SJCRH30 (cell line): ENCODE measurements around the gene FUT7. TPM values are rescaled to one million over a fixed set of nuclear protein-coding genes. Genes with fewer than 3 reads are reported as not detected.

Source experiments
- DNase-seq, 2 experiments: peaks; one replicate each; pipeline ENCODE4 v3.0.0-alpha.2; 2015 to 2020
- H3K27ac ChIP-seq: fragments of 250-450 bp; sonication (Bioruptor Pico); 2 replicates; pipeline ENCODE4 v1.5.1; 2020; ENCODE audit warnings: mild to moderate bottlenecking, moderate library complexity
- H3K27me3 ChIP-seq: fragments of 250-450 bp; sonication (Bioruptor Pico); 2 replicates; pipeline ENCODE4 v1.5.1; 2020; ENCODE audit warnings: mild to moderate bottlenecking, moderate library complexity
- H3K36me3 ChIP-seq: fragments of 250-450 bp; sonication (Bioruptor Pico); 2 replicates; pipeline ENCODE4 v1.5.1; 2020; ENCODE audit warnings: mild to moderate bottlenecking, moderate library complexity
- H3K4me1 ChIP-seq: fragments of 250-450 bp; sonication (Bioruptor Pico); 2 replicates; pipeline ENCODE4 v1.5.1; 2020; ENCODE audit warnings: mild to moderate bottlenecking, moderate library complexity
- H3K4me3 ChIP-seq: fragments of 250-450 bp; sonication (Bioruptor Pico); 2 replicates; pipeline ENCODE4 v1.5.1; 2020; ENCODE audit warnings: mild to moderate bottlenecking, moderate library complexity
- H3K9me3 ChIP-seq: fragments of 250-450 bp; sonication (Bioruptor Pico); replicated peaks from 2 replicates; pipeline ENCODE4 v1.5.1; 2020; ENCODE audit warnings: mild to moderate bottlenecking, moderate library complexity
- total RNA-seq: library from RNA; depleted of rRNA; stranded (reverse); fragments of >200 nt; shearing (Covaris generic); gene quantifications from 2 replicates; pipeline ENCODE4 v1.2.3, GENCODE V29; 2014; rRNA removed

Gene FUT7
- not detected in 2 replicates for total RNA-seq

- DNase-seq, result no peak
- no peaks in the 10 kb centered on the region for H3K9me3 ChIP-seq
- H3K4me3 ChIP-seq, result no peak within 1 kb of the TSS
- no peak within 1 kb of the TSS for H3K27ac ChIP-seq
- H3K36me3 ChIP-seq, result no peaks in the 10 kb centered on the region
- H3K27me3 ChIP-seq, result peaks cover 10% of the 10 kb centered on the region; the same call in 1 of the 2 replicates
- H3K4me1 ChIP-seq, result peaks cover 3% of the 10 kb centered on the region; the same call in 1 of the 2 replicates
Observed at GRCh38 chr9:137031904-137032640, at the start of gene FUT7. TSS of gene FUT7 (minus strand) at chr9:137032088. CDS start at chr9:137031991, 97 bp downstream.

- Histone ChIP-seq H3K4me3 (no peak overlapping the region), H3K4me1 (peaks cover 18% of the 10 kb centered on the region), H3K36me3 (peaks cover 8% of the 10 kb centered on the region), H3K27me3 (no peaks in the 10 kb centered on the region), H3K9me3 (no peaks in the 10 kb centered on the region), H3K27ac (no peak overlapping the region)
- DNase-seq, result no peak
Observed at GRCh38 chr9:137080260-137081122, 48.6 kb upstream of the FUT7 start.

GRCh38 chr9:137079401-137079787 is 47.5 kb upstream of the FUT7 start:
- H3K4me3 ChIP-seq, result no peak overlapping the region
- H3K27ac ChIP-seq, result no peak overlapping the region
- H3K27me3 ChIP-seq, result no peaks in the 10 kb centered on the region
- DNase-seq, result no peak
- H3K9me3 ChIP-seq, result no peaks in the 10 kb centered on the region
- H3K36me3 ChIP-seq, result peaks cover 8% of the 10 kb centered on the region
- peaks cover 16% of the 10 kb centered on the region for H3K4me1 ChIP-seq

GRCh38 chr9:137078701-137079400 is 47.0 kb upstream of the FUT7 start:
- no peak overlapping the region; the same call in 1 of the 2 replicates for H3K4me3 ChIP-seq

GRCh38 chr9:137077758-137078693 is 46.1 kb upstream of the FUT7 start:
- Histone ChIP-seq H3K9me3 (no peaks in the 10 kb centered on the region), H3K4me3 (peak overlapping the region; percentile 68), H3K36me3 (peaks cover 8% of the 10 kb centered on the region), H3K27me3 (no peaks in the 10 kb centered on the region), H3K4me1 (peaks cover 4% of the 10 kb centered on the region), H3K27ac (no peak overlapping the region; the same call in 1 of the 2 replicates)
- DNase-seq, result peak in 1 of 2 experiments; percentile 54

More at GRCh38 chr9:137078701-137079400, 47.0 kb upstream of the FUT7 start:
- DNase-seq, result no peak
- peaks cover 8% of the 10 kb centered on the region for H3K36me3 ChIP-seq
- no peaks in the 10 kb centered on the region for H3K27me3 ChIP-seq
- no peak overlapping the region for H3K27ac ChIP-seq
- no peaks in the 10 kb centered on the region for H3K9me3 ChIP-seq
- H3K4me1 ChIP-seq, result peaks cover 11% of the 10 kb centered on the region

GRCh38 chr9:137077010-137077747 is 45.3 kb upstream of the FUT7 start, which contains the start of gene UAP1L1:
TSS of gene UAP1L1 (plus strand) at chr9:137077517. CDS start at chr9:137077533, 16 bp downstream.
- Histone ChIP-seq H3K36me3 (peaks cover 8% of the 10 kb centered on the region), H3K27ac (peak within 1 kb of the TSS; percentile 70), H3K4me3 (peak within 1 kb of the TSS; percentile 68), H3K27me3 (no peaks in the 10 kb centered on the region), H3K4me1 (no peaks in the 10 kb centered on the region), H3K9me3 (no peaks in the 10 kb centered on the region)
- peak; percentile 85 to 93 for DNase-seq

GRCh38 chr9:137076636-137077009 is 44.7 kb upstream of the FUT7 start:
- peak overlapping the region; percentile 68 for H3K4me3 ChIP-seq
- H3K27ac ChIP-seq, result peak overlapping the region; percentile 70
- no peaks in the 10 kb centered on the region for H3K9me3 ChIP-seq
- H3K4me1 ChIP-seq, result peaks cover under 1% of the 10 kb centered on the region
- H3K36me3 ChIP-seq, result peaks cover 8% of the 10 kb centered on the region
- H3K27me3 ChIP-seq, result no peaks in the 10 kb centered on the region
- DNase-seq, result no peak

- Histone ChIP-seq H3K27me3 (no peaks in the 10 kb centered on the region), H3K27ac (no peak overlapping the region), H3K4me3 (no peak overlapping the region), H3K4me1 (peaks cover 11% of the 10 kb centered on the region), H3K36me3 (peaks cover 8% of the 10 kb centered on the region), H3K9me3 (no peaks in the 10 kb centered on the region)
- no peak for DNase-seq
Observed at GRCh38 chr9:137075275-137075775, 43.4 kb upstream of the FUT7 start.

- Histone ChIP-seq H3K27me3 (no peaks in the 10 kb centered on the region), H3K4me1 (peaks cover 11% of the 10 kb centered on the region), H3K9me3 (no peaks in the 10 kb centered on the region), H3K36me3 (peaks cover 5% of the 10 kb centered on the region), H3K27ac (no peak overlapping the region), H3K4me3 (no peak overlapping the region)
- no peak for DNase-seq
Observed at GRCh38 chr9:137074657-137075274, 42.9 kb upstream of the FUT7 start.

GRCh38 chr9:137073992-137074399 is 42.1 kb upstream of the FUT7 start:
- DNase-seq, result no peak
- H3K9me3 ChIP-seq, result no peaks in the 10 kb centered on the region
- no peak overlapping the region for H3K4me3 ChIP-seq

GRCh38 chr9:137071282-137071681 is 39.4 kb upstream of the FUT7 start:
- no peak for DNase-seq
- H3K27me3 ChIP-seq, result no peaks in the 10 kb centered on the region
- H3K27ac ChIP-seq, result peak overlapping the region; percentile 45
- H3K4me3 ChIP-seq, result peak overlapping the region; percentile 68
- H3K36me3 ChIP-seq, result no peaks in the 10 kb centered on the region
- peaks cover 11% of the 10 kb centered on the region for H3K4me1 ChIP-seq
- no peaks in the 10 kb centered on the region for H3K9me3 ChIP-seq

More at GRCh38 chr9:137073992-137074399, 42.1 kb upstream of the FUT7 start:
- Histone ChIP-seq H3K27ac (no peak overlapping the region), H3K4me1 (peaks cover 11% of the 10 kb centered on the region), H3K27me3 (no peaks in the 10 kb centered on the region), H3K36me3 (no peaks in the 10 kb centered on the region)

GRCh38 chr9:137070906-137071275 is 39.0 kb upstream of the FUT7 start:
- H3K4me1 ChIP-seq, result peaks cover 11% of the 10 kb centered on the region
- no peaks in the 10 kb centered on the region for H3K9me3 ChIP-seq
- no peaks in the 10 kb centered on the region for H3K27me3 ChIP-seq
- DNase-seq, result peak; percentile 88 to 91
- H3K4me3 ChIP-seq, result peak overlapping the region; percentile 68
- no peaks in the 10 kb centered on the region for H3K36me3 ChIP-seq
- peak overlapping the region; percentile 45 for H3K27ac ChIP-seq
